ENCODE results near the gene ZSCAN22. TPM values are rescaled to one million over a fixed set of nuclear protein-coding genes. Genes with fewer than 3 reads are reported as not detected.

Gene ZSCAN22
- total and polyA plus RNA-seq, 2 of the 13 experiments (the other 11 are each of a cell fraction or from before 2014, with no cell fraction given), result 2.5 to 3.5 TPM

- TF ChIP-seq HMGXB3 (CRISPR knock-in tag; IDR thresholded peaks at IDR 0.05; ENCODE audit: borderline replicate concordance) (peak; percentile 77; the same call in 1 of the 2 replicates), ZNF225 (CRISPR knock-in tag; IDR thresholded peaks at IDR 0.05) (peak; percentile 76; the same call in 1 of the 2 replicates), ZNF180 (CRISPR knock-in tag; IDR thresholded peaks at IDR 0.05; ENCODE audit: borderline replicate concordance, low read depth) (peak; percentile 28; the same call in 1 of the 2 replicates), NFKBIZ (CRISPR knock-in tag; IDR thresholded peaks at IDR 0.05) (0 out of 2 replicates have a peak, but pooled peaks have one; percentile 45), ZNF7 (CRISPR knock-in tag; IDR thresholded peaks at IDR 0.05) (no peak), ZFX (CRISPR knock-in tag; IDR thresholded peaks at IDR 0.05; ENCODE audit: low read depth) (peak; percentile 71), AGO2 (optimal IDR thresholded peaks at IDR 0.05; ENCODE audit: low read depth, low read length) (peak; percentile 88), UBTF (CRISPR knock-in tag; IDR thresholded peaks at IDR 0.05) (peak; percentile 78), MTA3 (CRISPR knock-in tag; IDR thresholded peaks at IDR 0.05) (no peak), ZNF3 (CRISPR knock-in tag; IDR thresholded peaks at IDR 0.05) (no peak), ZNF18 (CRISPR knock-in tag; IDR thresholded peaks at IDR 0.05; ENCODE audit: insufficient replicate concordance) (no peak), ZKSCAN8 (CRISPR knock-in tag; IDR thresholded peaks at IDR 0.05; ENCODE audit: borderline replicate concordance) (0 out of 2 replicates have a peak, but pooled peaks have one; percentile 56), SIX1 (CRISPR knock-in tag; IDR thresholded peaks at IDR 0.05; ENCODE audit: borderline replicate concordance) (no peak), RAD21 (CRISPR knock-in tag; IDR thresholded peaks at IDR 0.05) (0 out of 2 replicates have a peak, but pooled peaks have one; percentile 8), ZNF839 (CRISPR knock-in tag; IDR thresholded peaks at IDR 0.05; ENCODE audit: borderline replicate concordance) (0 out of 2 replicates have a peak, but pooled peaks have one; percentile 52), MXI1 (IDR thresholded peaks at IDR 0.05; ENCODE audit: borderline replicate concordance, low read depth, low read length) (peak; percentile 90)
- TF ChIP-seq, protein P1, sequence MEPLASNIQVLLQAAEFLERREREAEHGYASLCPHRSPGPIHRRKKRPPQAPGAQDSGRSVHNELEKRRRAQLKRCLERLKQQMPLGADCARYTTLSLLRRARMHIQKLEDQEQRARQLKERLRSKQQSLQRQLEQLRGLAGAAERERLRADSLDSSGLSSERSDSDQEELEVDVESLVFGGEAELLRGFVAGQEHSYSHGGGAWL (CRISPR knock-in tag; IDR thresholded peaks at IDR 0.05), result peak; percentile 88; the same call in 1 of the 2 replicates
- TF ChIP-seq, protein P2, sequence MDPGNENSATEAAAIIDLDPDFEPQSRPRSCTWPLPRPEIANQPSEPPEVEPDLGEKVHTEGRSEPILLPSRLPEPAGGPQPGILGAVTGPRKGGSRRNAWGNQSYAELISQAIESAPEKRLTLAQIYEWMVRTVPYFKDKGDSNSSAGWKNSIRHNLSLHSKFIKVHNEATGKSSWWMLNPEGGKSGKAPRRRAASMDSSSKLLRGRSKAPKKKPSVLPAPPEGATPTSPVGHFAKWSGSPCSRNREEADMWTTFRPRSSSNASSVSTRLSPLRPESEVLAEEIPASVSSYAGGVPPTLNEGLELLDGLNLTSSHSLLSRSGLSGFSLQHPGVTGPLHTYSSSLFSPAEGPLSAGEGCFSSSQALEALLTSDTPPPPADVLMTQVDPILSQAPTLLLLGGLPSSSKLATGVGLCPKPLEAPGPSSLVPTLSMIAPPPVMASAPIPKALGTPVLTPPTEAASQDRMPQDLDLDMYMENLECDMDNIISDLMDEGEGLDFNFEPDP (CRISPR knock-in tag; conservative IDR thresholded peaks at IDR 0.05), result no peak
Measured at GRCh38 chr19:58305065-58305931, 21.5 kb upstream of the ZSCAN22 start, which contains the start of gene ERVK3-1 (continued).
